Stimulated activated CD4-positive, alpha-beta T cell treated with anti-CD3 and anti-CD28 coated beads, TNF-alpha, amount 100 ng/mL, for 24 hours (primary cell): Measurements from ENCODE around the gene FFAR1.

Source experiments
- DNase-seq, 3 experiments: peaks; one replicate each; pipeline ENCODE4 v3.0.0-alpha.2; 2020; ENCODE audit warnings: low read depth in 3 of 3

The FFAR1 gene

GRCh38 chr19:35392742-35393715, 45.3 kb downstream of the FFAR1 start:
- no peak for DNase-seq

DNA sequence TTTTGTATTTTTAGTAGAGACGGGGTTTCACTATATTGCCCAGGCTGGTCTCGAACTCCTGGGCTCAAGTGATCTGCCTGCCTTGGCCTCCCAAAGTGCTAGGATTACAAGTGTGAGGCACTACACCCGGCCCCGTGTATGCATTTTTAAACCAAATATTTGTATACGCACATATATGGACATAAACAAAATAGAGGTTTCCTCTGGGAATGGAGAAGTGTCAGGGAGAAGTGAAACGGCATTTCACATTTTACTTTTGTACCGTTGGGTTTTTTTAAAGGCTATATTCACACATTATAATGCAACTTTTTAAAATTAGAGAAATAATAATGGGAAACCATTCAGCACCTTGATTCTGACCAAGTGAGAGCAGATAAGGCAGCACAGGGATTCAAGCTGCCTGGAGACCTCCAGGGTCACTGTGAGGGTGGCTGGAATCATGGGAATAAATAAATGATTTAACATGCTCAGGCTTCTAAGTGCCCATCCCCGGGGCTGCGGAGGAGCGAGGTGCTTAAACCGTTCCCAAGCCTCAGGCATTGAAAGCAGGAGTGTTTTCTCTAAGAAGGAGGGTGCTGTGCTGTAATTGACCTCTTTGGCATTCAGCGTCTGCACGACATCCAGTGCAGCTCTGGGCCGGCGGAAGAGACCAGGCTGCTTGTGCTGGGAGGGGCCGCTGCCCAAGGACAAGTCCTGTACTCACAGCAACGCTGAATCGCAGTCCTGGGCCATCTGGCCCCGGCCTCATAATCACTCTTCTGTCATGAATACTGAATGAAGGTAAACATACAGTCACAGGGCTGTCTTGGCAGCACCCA, 47.9 kb downstream of the FFAR1 start:
- no peak for DNase-seq

- DNase-seq: no peak
Measured at GRCh38 chr19:35396240-35396885, 48.7 kb downstream of the FFAR1 start.

- no peak for DNase-seq
Measured at GRCh38 chr19:35397064-35397463, 49.4 kb downstream of the FFAR1 start.
